ENCODE measurements around the gene TFEB.

The TFEB gene

GRCh38 chr6:41635365-41635764 is 100.0 kb downstream of the TFEB start:
- DNase-seq = no peak

GRCh38 chr6:41634657-41635056 is 100.8 kb downstream of the TFEB start:
- no peak for DNase-seq

Measured in CD4-positive, alpha-beta T cell treated with Interleukin-6 for 4 hours (primary cell).